Esophagus muscularis mucosa (tissue), 4 donors: ENCODE data around the gene HPN. TPM values are rescaled to one million over a fixed set of nuclear protein-coding genes. Genes with fewer than 3 reads are reported as not detected.

ENCODE experiments used
- DNase-seq: peaks from one replicate; pipeline ENCODE4 v3.0.0-alpha.2; 2017; ENCODE audit errors: extremely low spot score
- H3K27ac ChIP-seq, 4 donors: fragments of 200-600 bp; sonication (generic); replicated peaks in 1 of 4; 1 replicate in 3 of 4; 2 replicates in 1 of 4; pipeline ENCODE4 v1.5.1; 2016 to 2019; ENCODE audit warnings: mild to moderate bottlenecking in 1 of 4
- H3K27me3 ChIP-seq, 4 donors: fragments of 200-600 bp; sonication (generic); one replicate each; pipeline versions ENCODE4 v1.5.1 to v1.6.0; 2016 to 2019
- H3K36me3 ChIP-seq, 4 donors: fragments of 200-600 bp; sonication (generic); one replicate each; pipeline ENCODE4 v1.5.1; 2016 to 2019
- H3K4me1 ChIP-seq, 4 donors: fragments of 200-600 bp; sonication (generic); one replicate each; pipeline ENCODE4 v1.5.1; 2016 to 2019
- H3K4me3 ChIP-seq, 4 donors: fragments of 200-600 bp; sonication (generic); 1 replicate in 2 of 4; 2 replicates in 2 of 4; pipeline ENCODE4 v1.5.1; 2016 to 2019; ENCODE audit warnings: mild to moderate bottlenecking in 4 of 4, moderate library complexity in 1 of 4
- H3K9me3 ChIP-seq, 4 donors: fragments of 200-600 bp; sonication (generic); 1 replicate in 3 of 4; 2 replicates in 1 of 4; pipeline ENCODE4 v1.5.1; 2016 to 2019
- CTCF ChIP-seq, 3 experiments: fragments of 200-600 bp in 2 of 3; fragments of 450-650 bp in 1 of 3; sonication (generic) in 2 of 3; IDR thresholded peaks; one replicate each; pipeline ENCODE4 v1.5.1; 2017 to 2019; ENCODE audit warnings: antibody characterized with exemption in 3 of 3, mild to moderate bottlenecking in 2 of 3, moderate library complexity in 1 of 3
- EP300 ChIP-seq: sonication (generic); formaldehyde crosslinking; IDR thresholded peaks from one replicate; pipeline ENCODE4 v1.6.1; 2017; ENCODE audit warnings: antibody characterized with exemption
- POLR2A ChIP-seq: fragments of 450-650 bp; IDR thresholded peaks from one replicate; pipeline ENCODE4 v1.6.1; 2017; ENCODE audit warnings: antibody characterized with exemption, moderate library complexity, mild to moderate bottlenecking, low read depth
- POLR2AphosphoS5 ChIP-seq, 2 donors: sonication (generic); formaldehyde crosslinking; IDR thresholded peaks; one replicate each; pipeline ENCODE4 v1.6.1; 2017; ENCODE audit warnings: antibody characterized with exemption in 2 of 2
- WGBS: methylation state at CpG from one replicate; pipeline ENCODE4 v1.1.5; 2018; 5-methylcytosine and 5-hydroxymethylcytosine counted together
- intact Hi-C: fragments of 100-400 bp; cut with DNase I; formaldehyde crosslinking; loops from one replicate; pipeline ENCODE4 v1.15.1; 2023
- total RNA-seq, 4 donors: library from RNA; depleted of rRNA; stranded (reverse); fragments of >200 nt; gene quantifications; one replicate each; pipeline versions ENCODE4 v1.1.0 to v1.2.1, GENCODE V29; 2016

HPN gene
- total RNA-seq, 4 donors from 2014 or later: 0.33 to 0.86 (median 0.58) TPM; not detected in 1

- intact Hi-C loops: no loop called here
- Histone ChIP-seq H3K4me3 (no peak overlapping the region), H3K36me3 (no peaks in the 10 kb centered on the region), H3K4me1 (peaks cover 0 to 11% (median 2%) of the 10 kb centered on the region in 4 donors), H3K27ac (peak overlapping the region in 3 of 4 donors; percentile 7 to 72 (median 34)), H3K9me3 (no peaks in the 10 kb centered on the region), H3K27me3 (peaks cover 0 to 25% (median 0%) of the 10 kb centered on the region in 4 donors)
- TF ChIP-seq CTCF (IDR thresholded peaks at IDR 0.05): no peak
- no peak for TF ChIP-seq POLR2A
- no peak for TF ChIP-seq EP300
- TF ChIP-seq POLR2AphosphoS5 (IDR thresholded peaks at IDR 0.05): no peak
- 90% methylated on average over 9 of the region's 9 CpGs for WGBS
- no peak for DNase-seq
Measured at GRCh38 chr19:35106291-35106583, 64.7 kb downstream of the HPN start.

GRCh38 chr19:35106898-35107541 is 65.5 kb downstream of the HPN start:
- DNase-seq: no peak
- Histone ChIP-seq H3K4me1 (peaks cover 0 to 11% (median 2%) of the 10 kb centered on the region in 4 donors), H3K27ac (peak overlapping the region; percentile 7 to 72 (median 28)), H3K27me3 (peaks cover 0 to 26% (median 0%) of the 10 kb centered on the region in 4 donors), H3K9me3 (no peaks in the 10 kb centered on the region), H3K36me3 (no peaks in the 10 kb centered on the region), H3K4me3 (no peak overlapping the region)
- TF ChIP-seq EP300: no peak
- TF ChIP-seq CTCF (IDR thresholded peaks at IDR 0.05): no peak
- TF ChIP-seq POLR2AphosphoS5 (IDR thresholded peaks at IDR 0.05): no peak
- no peak for TF ChIP-seq POLR2A
- intact Hi-C loops: no loop called here
- 71% methylated on average over 1 of the region's 2 CpGs for WGBS

- TF ChIP-seq EP300 (no peak), POLR2AphosphoS5 (IDR thresholded peaks at IDR 0.05) (peak; percentile 35 to 42), CTCF (IDR thresholded peaks at IDR 0.05) (no peak), POLR2A (no peak)
- Histone ChIP-seq H3K27ac (peak overlapping the region; percentile 38 to 72 (median 54)), H3K36me3 (no peaks in the 10 kb centered on the region), H3K4me3 (no peak overlapping the region), H3K4me1 (peaks cover 0 to 11% (median 2%) of the 10 kb centered on the region in 4 donors), H3K27me3 (peaks cover 0 to 26% (median 0%) of the 10 kb centered on the region in 4 donors), H3K9me3 (no peaks in the 10 kb centered on the region)
- intact Hi-C loops: no loop called here
- no CpG with 5 or more reads among the region's 5 CpGs for WGBS
- no peak for DNase-seq
Measured at GRCh38 chr19:35107545-35107944, 66.0 kb downstream of the HPN start.

GRCh38 chr19:35108730-35109129 is 67.2 kb downstream of the HPN start:
- H3K9me3 ChIP-seq: no peaks in the 10 kb centered on the region
- 77% methylated on average over 11 of the region's 11 CpGs for WGBS
- H3K27me3 ChIP-seq: peaks cover 0 to 26% (median 0%) of the 10 kb centered on the region in 4 donors
- no peaks in the 10 kb centered on the region for H3K36me3 ChIP-seq
- H3K4me1 ChIP-seq: peaks cover 0 to 11% (median 2%) of the 10 kb centered on the region in 4 donors
- no peak for DNase-seq
- H3K4me3 ChIP-seq: no peak overlapping the region
- intact Hi-C loops: no loop called here
- H3K27ac ChIP-seq: peak overlapping the region; percentile 15 to 72 (median 53)
- TF ChIP-seq POLR2A (no peak), POLR2AphosphoS5 (IDR thresholded peaks at IDR 0.05) (no peak), CTCF (IDR thresholded peaks at IDR 0.05) (no peak), EP300 (no peak)
